Mesothelial cell of epicardium (in vitro differentiated cells): Measurements from ENCODE around the gene UBR1. TPM values are rescaled to one million over a fixed set of nuclear protein-coding genes. Genes with fewer than 3 reads are reported as not detected.

Experiments
- DNase-seq, 2 experiments: peaks; one replicate each; pipeline ENCODE4 v3.0.0; 2021; ENCODE audit warnings: low spot score in 2 of 2; ENCODE audit not compliant: unreplicated experiment in 2 of 2
- H3K27ac Mint-ChIP-seq: 2 replicates; pipeline ENCODE4 v1.8.0; 2021; ENCODE audit warnings: mixed read lengths
- H3K27me3 Mint-ChIP-seq: 2 replicates; pipeline ENCODE4 v1.8.0; 2021; ENCODE audit warnings: low read depth, mixed read lengths
- H3K36me3 Mint-ChIP-seq: 2 replicates; pipeline ENCODE4 v1.8.0; 2021; ENCODE audit warnings: mixed read lengths
- H3K4me1 Mint-ChIP-seq: 2 replicates; pipeline ENCODE4 v1.8.0; 2021; ENCODE audit warnings: mixed read lengths
- H3K4me3 Mint-ChIP-seq: 2 replicates; pipeline ENCODE4 v1.8.0; 2021; ENCODE audit warnings: mild to moderate bottlenecking, moderate library complexity, mixed read lengths
- H3K9me3 Mint-ChIP-seq: 2 replicates; pipeline ENCODE4 v1.8.0; 2021; ENCODE audit warnings: mixed read lengths
- CTCF ChIP-seq: fragments of 200-600 bp; sonication (generic); IDR thresholded peaks from one replicate; pipeline ENCODE4 v1.5.0; 2021; ENCODE audit warnings: antibody characterized with exemption; ENCODE audit not compliant: unreplicated experiment
- total RNA-seq: library from RNA; stranded (reverse); gene quantifications from 3 replicates; pipeline ENCODE4 v1.2.1, GENCODE V29; 2021

Gene UBR1
- total RNA-seq, 1 donor from 2014 or later: 36.4 TPM

GRCh38 chr15:42933886-42934667 is 171.8 kb downstream of the UBR1 start:
- no peaks in the 10 kb centered on the region for H3K27me3 Mint-ChIP-seq
- no peak for TF ChIP-seq CTCF
- H3K36me3 Mint-ChIP-seq: no peaks in the 10 kb centered on the region
- no peak for DNase-seq
- no peaks in the 10 kb centered on the region for H3K4me1 Mint-ChIP-seq
- H3K4me3 Mint-ChIP-seq: no peak overlapping the region
- no peak overlapping the region for H3K27ac Mint-ChIP-seq
- H3K9me3 Mint-ChIP-seq: no peaks in the 10 kb centered on the region

GRCh38 chr15:42932833-42933515 is 172.9 kb downstream of the UBR1 start:
- H3K27ac Mint-ChIP-seq: no peak overlapping the region
- no peak for TF ChIP-seq CTCF
- no peaks in the 10 kb centered on the region for H3K27me3 Mint-ChIP-seq

GRCh38 chr15:42931702-42932486 is 173.9 kb downstream of the UBR1 start:
- Mint-ChIP-seq H3K27me3 (no peaks in the 10 kb centered on the region), H3K27ac (no peak overlapping the region), H3K4me1 (no peaks in the 10 kb centered on the region), H3K9me3 (no peaks in the 10 kb centered on the region), H3K36me3 (no peaks in the 10 kb centered on the region), H3K4me3 (no peak overlapping the region)
- no peak for DNase-seq
- TF ChIP-seq CTCF: no peak

More at GRCh38 chr15:42932833-42933515, 172.9 kb downstream of the UBR1 start:
- Mint-ChIP-seq H3K4me1 (no peaks in the 10 kb centered on the region), H3K9me3 (no peaks in the 10 kb centered on the region), H3K4me3 (no peak overlapping the region), H3K36me3 (no peaks in the 10 kb centered on the region)
- no peak for DNase-seq

GRCh38 chr15:42929306-42929848 is 176.5 kb downstream of the UBR1 start:
- H3K4me1 Mint-ChIP-seq: no peaks in the 10 kb centered on the region
- no peak for DNase-seq
- no peak overlapping the region for H3K4me3 Mint-ChIP-seq
- TF ChIP-seq CTCF: no peak
- no peak overlapping the region for H3K27ac Mint-ChIP-seq
- no peaks in the 10 kb centered on the region for H3K27me3 Mint-ChIP-seq
- no peaks in the 10 kb centered on the region for H3K9me3 Mint-ChIP-seq
- H3K36me3 Mint-ChIP-seq: no peaks in the 10 kb centered on the region

GRCh38 chr15:42921342-42921731 is 184.5 kb downstream of the UBR1 start:
- no peak for TF ChIP-seq CTCF
- peak overlapping the region; percentile 93 for H3K27ac Mint-ChIP-seq
- no peak for DNase-seq
- H3K4me3 Mint-ChIP-seq: peak overlapping the region; percentile 93
- no peaks in the 10 kb centered on the region for H3K36me3 Mint-ChIP-seq
- H3K9me3 Mint-ChIP-seq: no peaks in the 10 kb centered on the region
- no peaks in the 10 kb centered on the region for H3K27me3 Mint-ChIP-seq
- peaks cover 23% of the 10 kb centered on the region for H3K4me1 Mint-ChIP-seq
